Left colon (tissue), 2 donors: ENCODE measurements around the gene DOC2A. TPM values are rescaled to one million over a fixed set of nuclear protein-coding genes. Genes with fewer than 3 reads are reported as not detected.
"Not testable (repeated sequence)": the region's sequence is repeated elsewhere in the genome, so short reads cannot be mapped to it uniquely, and the experiment has no call there.

Experiments used
- ATAC-seq: fragments of 200-7000 bp; cut with Tn5 transposase; one replicate; pipeline ENCODE4 v1.9.1; 2020; ENCODE audit warnings: mild to moderate bottlenecking, moderate library complexity
- DNase-seq, 2 donors: peaks; one replicate each; pipeline ENCODE4 v3.0.0-alpha.2; 2020
- intact Hi-C, 2 donors: fragments of 100-400 bp; cut with DNase I in 1 of 2; cut with micrococcal nuclease in 1 of 2; formaldehyde crosslinking; loops; one replicate each; pipeline versions ENCODE4 v1.11.2 to v1.14.0; 2022; cut with DNase I, micrococcal nuclease
- total RNA-seq, 2 donors: library from RNA; stranded (reverse); fragmentation: NEBNext Ultra II Directional; extraction: Animal tissue kit (Norgen Biotek cat#: 25700); gene quantifications; one replicate each; pipeline ENCODE4 v1.2.1, GENCODE V29; 2021
- donor health status: DM: no; HTN: no; CAD: no.
- donor health status: DM: yes; HTN: yes; CAD: no.

Gene DOC2A
- total RNA-seq, 2 donors from 2014 or later: 7.5 to 9.2 TPM

- ATAC-seq: peak; percentile 32
- intact Hi-C loops: loop anchor here in 1 of 2 donors (5.0 kb wide), 1 partner anchor 326 kb away; no protein-coding TSS in a partner anchor
- no peak for DNase-seq
These were observed 17.7 kb upstream of the DOC2A start for GRCh38 chr16:30028438-30029076.

- no peak for ATAC-seq
- intact Hi-C loops: loop anchor here in 1 of 2 donors (5.0 kb wide), 1 partner anchor 326 kb away; no protein-coding TSS in a partner anchor
- no peak for DNase-seq
These were observed 17.0 kb upstream of the DOC2A start for GRCh38 chr16:30027588-30028437.

- intact Hi-C loops: loop anchor here in 1 of 2 donors (5.0 kb wide), 1 partner anchor 324 kb away; no protein-coding TSS in a partner anchor
- ATAC-seq: no peak
- DNase-seq: no peak
These were observed 15.6 kb upstream of the DOC2A start for GRCh38 chr16:30026449-30026848.

- ATAC-seq (no peak), DNase-seq (no peak)
- intact Hi-C loops: loop anchor here in 1 of 2 donors (5.0 kb wide), 1 partner anchor 323 kb away; no protein-coding TSS in a partner anchor
These were observed 14.7 kb upstream of the DOC2A start for GRCh38 chr16:30025574-30025973.

- no peak for ATAC-seq
- intact Hi-C loops: loop anchor here in 1 of 2 donors (5.0 kb wide), 1 partner anchor 323 kb away; no protein-coding TSS in a partner anchor
- DNase-seq: no peak
These were observed 14.3 kb upstream of the DOC2A start for GRCh38 chr16:30025156-30025555.

GRCh38 chr16:30024451-30024850, 13.6 kb upstream of the DOC2A start:
- DNase-seq (no peak), ATAC-seq (no peak)
- intact Hi-C loops: no loop called here

- intact Hi-C loops: no loop called here
- ATAC-seq (no peak), DNase-seq (no peak)
These were observed 12.8 kb upstream of the DOC2A start for GRCh38 chr16:30023586-30023985.

- no peak for DNase-seq
- intact Hi-C loops: no loop called here
- no peak for ATAC-seq
These were observed 12.1 kb upstream of the DOC2A start, which contains the start of gene C16orf92 for GRCh38 chr16:30022887-30023286. Gene C16orf92, plus strand, starts transcription at chr16:30023198. Its CDS starts 143 bp downstream, at chr16:30023341.

- no peak for ATAC-seq
- intact Hi-C loops: no loop called here
- DNase-seq: no peak
These were observed 7.9 kb upstream of the DOC2A start for GRCh38 chr16:30018731-30019158.

- ATAC-seq, intact Hi-C loops, DNase-seq: not testable (repeated sequence)
These were observed 7.1 kb upstream of the DOC2A start for GRCh38 chr16:30017937-30018336.

- DNase-seq: no peak
- ATAC-seq: no peak
- intact Hi-C loops: no loop called here
These were observed 6.4 kb upstream of the DOC2A start for GRCh38 chr16:30017277-30017656.

- no peak for ATAC-seq
- intact Hi-C loops: no loop called here
- no peak for DNase-seq
These were observed 5.9 kb upstream of the DOC2A start for GRCh38 chr16:30016555-30017276.

GRCh38 chr16:30015450-30015849, 4.6 kb upstream of the DOC2A start:
- intact Hi-C loops, DNase-seq, ATAC-seq: not testable (repeated sequence)

- intact Hi-C loops, DNase-seq, ATAC-seq: not testable (repeated sequence)
These were observed 1.8 kb upstream of the DOC2A start for GRCh38 chr16:30012598-30012997.

- DNase-seq (no peak), ATAC-seq (no peak)
- intact Hi-C loops: no loop called here
These were observed 1.1 kb upstream of the DOC2A start for GRCh38 chr16:30011714-30012504.

- ATAC-seq (peak; percentile 7), DNase-seq (no peak)
- intact Hi-C loops: loop anchor here in 1 of 2 donors (10.0 kb wide), 1 partner anchor 85 kb away; the partner anchor contains the start of gene KCTD13
These were observed 610 bp downstream of the DOC2A start for GRCh38 chr16:30009990-30010843.
